ENCODE data around the gene CPNE5. TPM values are rescaled to one million over a fixed set of nuclear protein-coding genes. Genes with fewer than 3 reads are reported as not detected.

The CPNE5 gene
- total and polyA plus RNA-seq, 2 donors, result 0.57 to 3.4 TPM

- H3K27ac ChIP-seq (ENCODE audit: low read depth in 1 of 2, low read length in 1 of 2), result no peak overlapping the region
- H3K27me3 ChIP-seq (ENCODE audit: control insufficient read depth in 2 of 2, insufficient read depth in 1 of 2, low read length in 1 of 2), result no peaks in the 10 kb centered on the region
- no peaks in the 10 kb centered on the region for H3K36me3 ChIP-seq (ENCODE audit: control insufficient read depth in 2 of 2, insufficient read depth in 2 of 2, low read length in 1 of 2)
- WGBS, result 26% methylated on average over 18 of the region's 18 CpGs
- H3K4me3 ChIP-seq (ENCODE audit: low read length in 2 of 2), result no peak overlapping the region
- H3K9me3 ChIP-seq (ENCODE audit: control insufficient read depth in 2 of 2, insufficient read depth in 1 of 2, low read length in 1 of 2), result no peaks in the 10 kb centered on the region
- peak in 1 of 9 donors; percentile 40 for DNase-seq (ENCODE audit: low read depth in 6 of 9, low spot score in 9 of 9)
- peaks cover 17 to 59% of the 10 kb centered on the region in 2 donors for H3K4me1 ChIP-seq (ENCODE audit: control insufficient read depth in 2 of 2, insufficient read depth in 2 of 2, low read length in 2 of 2)
These were observed 69.4 kb downstream of the CPNE5 start for GRCh38 chr6:36769676-36770499.

- Histone ChIP-seq H3K36me3 (ENCODE audit: control insufficient read depth in 2 of 2, insufficient read depth in 2 of 2, low read length in 1 of 2) (no peaks in the 10 kb centered on the region), H3K4me1 (ENCODE audit: control insufficient read depth in 2 of 2, insufficient read depth in 2 of 2, low read length in 2 of 2) (peaks cover 17 to 59% of the 10 kb centered on the region in 2 donors), H3K27ac (ENCODE audit: low read depth in 1 of 2, low read length in 1 of 2) (no peak overlapping the region), H3K9me3 (ENCODE audit: control insufficient read depth in 2 of 2, insufficient read depth in 1 of 2, low read length in 1 of 2) (no peaks in the 10 kb centered on the region), H3K27me3 (ENCODE audit: control insufficient read depth in 2 of 2, insufficient read depth in 1 of 2, low read length in 1 of 2) (no peaks in the 10 kb centered on the region), H3K4me3 (ENCODE audit: low read length in 2 of 2) (no peak overlapping the region)
- DNase-seq (ENCODE audit: low read depth in 6 of 9, low spot score in 9 of 9), result no peak
- 59% methylated on average over 7 of the region's 7 CpGs for WGBS
These were observed 70.0 kb downstream of the CPNE5 start for GRCh38 chr6:36769183-36769675.

- no peak for DNase-seq (ENCODE audit: low read depth in 6 of 9, low spot score in 9 of 9)
- Histone ChIP-seq H3K4me1 (ENCODE audit: control insufficient read depth in 2 of 2, insufficient read depth in 2 of 2, low read length in 2 of 2) (peaks cover 12 to 45% of the 10 kb centered on the region in 2 donors), H3K36me3 (ENCODE audit: control insufficient read depth in 2 of 2, insufficient read depth in 2 of 2, low read length in 1 of 2) (no peaks in the 10 kb centered on the region), H3K4me3 (ENCODE audit: low read length in 2 of 2) (no peak overlapping the region), H3K27ac (ENCODE audit: low read depth in 1 of 2, low read length in 1 of 2) (no peak overlapping the region), H3K27me3 (ENCODE audit: control insufficient read depth in 2 of 2, insufficient read depth in 1 of 2, low read length in 1 of 2) (no peaks in the 10 kb centered on the region), H3K9me3 (ENCODE audit: control insufficient read depth in 2 of 2, insufficient read depth in 1 of 2, low read length in 1 of 2) (no peaks in the 10 kb centered on the region)
- WGBS, result 88% methylated on average over 10 of the region's 10 CpGs
These were observed 72.8 kb downstream of the CPNE5 start for GRCh38 chr6:36766399-36766945.

- Histone ChIP-seq H3K4me1 (ENCODE audit: control insufficient read depth in 2 of 2, insufficient read depth in 2 of 2, low read length in 2 of 2) (peaks cover 12 to 42% of the 10 kb centered on the region in 2 donors), H3K27ac (ENCODE audit: low read depth in 1 of 2, low read length in 1 of 2) (no peak overlapping the region), H3K27me3 (ENCODE audit: control insufficient read depth in 2 of 2, insufficient read depth in 1 of 2, low read length in 1 of 2) (no peaks in the 10 kb centered on the region), H3K36me3 (ENCODE audit: control insufficient read depth in 2 of 2, insufficient read depth in 2 of 2, low read length in 1 of 2) (no peaks in the 10 kb centered on the region), H3K9me3 (ENCODE audit: control insufficient read depth in 2 of 2, insufficient read depth in 1 of 2, low read length in 1 of 2) (no peaks in the 10 kb centered on the region), H3K4me3 (ENCODE audit: low read length in 2 of 2) (no peak overlapping the region)
- peak; percentile 57 to 88 (median 76) for DNase-seq (ENCODE audit: low read depth in 6 of 9, low spot score in 9 of 9)
- 42% methylated on average over 17 of the region's 17 CpGs for WGBS
These were observed 73.4 kb downstream of the CPNE5 start for GRCh38 chr6:36765594-36766398.

- Histone ChIP-seq H3K9me3 (ENCODE audit: control insufficient read depth in 2 of 2, insufficient read depth in 1 of 2, low read length in 1 of 2) (no peaks in the 10 kb centered on the region), H3K27me3 (ENCODE audit: control insufficient read depth in 2 of 2, insufficient read depth in 1 of 2, low read length in 1 of 2) (no peaks in the 10 kb centered on the region), H3K36me3 (ENCODE audit: control insufficient read depth in 2 of 2, insufficient read depth in 2 of 2, low read length in 1 of 2) (no peaks in the 10 kb centered on the region), H3K4me3 (ENCODE audit: low read length in 2 of 2) (no peak overlapping the region), H3K4me1 (ENCODE audit: control insufficient read depth in 2 of 2, insufficient read depth in 2 of 2, low read length in 2 of 2) (peaks cover 12 to 37% of the 10 kb centered on the region in 2 donors), H3K27ac (ENCODE audit: low read depth in 1 of 2, low read length in 1 of 2) (no peak overlapping the region)
- WGBS, result 88% methylated on average over 10 of the region's 10 CpGs
- no peak for DNase-seq (ENCODE audit: low read depth in 6 of 9, low spot score in 9 of 9)
These were observed 74.1 kb downstream of the CPNE5 start for GRCh38 chr6:36765190-36765589.

- H3K27ac ChIP-seq (ENCODE audit: low read depth in 1 of 2, low read length in 1 of 2), result no peak overlapping the region
- DNase-seq (ENCODE audit: low read depth in 6 of 9, low spot score in 9 of 9), result no peak
- H3K36me3 ChIP-seq (ENCODE audit: control insufficient read depth in 2 of 2, insufficient read depth in 2 of 2, low read length in 1 of 2), result no peaks in the 10 kb centered on the region
- no peak overlapping the region for H3K4me3 ChIP-seq (ENCODE audit: low read length in 2 of 2)
- WGBS, result 96% methylated on average over 11 of the region's 11 CpGs
- H3K9me3 ChIP-seq (ENCODE audit: control insufficient read depth in 2 of 2, insufficient read depth in 1 of 2, low read length in 1 of 2), result no peaks in the 10 kb centered on the region
- no peaks in the 10 kb centered on the region for H3K27me3 ChIP-seq (ENCODE audit: control insufficient read depth in 2 of 2, insufficient read depth in 1 of 2, low read length in 1 of 2)
- H3K4me1 ChIP-seq (ENCODE audit: control insufficient read depth in 2 of 2, insufficient read depth in 2 of 2, low read length in 2 of 2), result peaks cover 0 to 25% of the 10 kb centered on the region in 2 donors
These were observed 77.1 kb downstream of the CPNE5 start for GRCh38 chr6:36762123-36762522.

- 96% methylated on average over 11 of the region's 11 CpGs for WGBS
- Histone ChIP-seq H3K4me1 (ENCODE audit: control insufficient read depth in 2 of 2, insufficient read depth in 2 of 2, low read length in 2 of 2) (peaks cover 0 to 28% of the 10 kb centered on the region in 2 donors), H3K27ac (ENCODE audit: low read depth in 1 of 2, low read length in 1 of 2) (no peak overlapping the region), H3K9me3 (ENCODE audit: control insufficient read depth in 2 of 2, insufficient read depth in 1 of 2, low read length in 1 of 2) (no peaks in the 10 kb centered on the region), H3K4me3 (ENCODE audit: low read length in 2 of 2) (no peak overlapping the region), H3K36me3 (ENCODE audit: control insufficient read depth in 2 of 2, insufficient read depth in 2 of 2, low read length in 1 of 2) (no peaks in the 10 kb centered on the region), H3K27me3 (ENCODE audit: control insufficient read depth in 2 of 2, insufficient read depth in 1 of 2, low read length in 1 of 2) (no peaks in the 10 kb centered on the region)
- no peak for DNase-seq (ENCODE audit: low read depth in 6 of 9, low spot score in 9 of 9)
These were observed 78.4 kb downstream of the CPNE5 start for GRCh38 chr6:36760685-36761435.

GRCh38 chr6:36759148-36759759, 80.0 kb downstream of the CPNE5 start:
- Histone ChIP-seq H3K36me3 (ENCODE audit: control insufficient read depth in 2 of 2, insufficient read depth in 2 of 2, low read length in 1 of 2) (no peaks in the 10 kb centered on the region), H3K27ac (ENCODE audit: low read depth in 1 of 2, low read length in 1 of 2) (no peak overlapping the region), H3K4me3 (ENCODE audit: low read length in 2 of 2) (no peak overlapping the region), H3K27me3 (ENCODE audit: control insufficient read depth in 2 of 2, insufficient read depth in 1 of 2, low read length in 1 of 2) (no peaks in the 10 kb centered on the region), H3K9me3 (ENCODE audit: control insufficient read depth in 2 of 2, insufficient read depth in 1 of 2, low read length in 1 of 2) (no peaks in the 10 kb centered on the region), H3K4me1 (ENCODE audit: control insufficient read depth in 2 of 2, insufficient read depth in 2 of 2, low read length in 2 of 2) (peaks cover 0 to 28% of the 10 kb centered on the region in 2 donors)
- 17% methylated on average over 8 of the region's 8 CpGs for WGBS
- peak in 7 of 9 donors; percentile 44 to 72 (median 56) for DNase-seq (ENCODE audit: low read depth in 6 of 9, low spot score in 9 of 9)

Data from thymus (tissue), 11 donors.